GM12878 (cell line): ENCODE measurements around the gene ABCB8. TPM values are rescaled to one million over a fixed set of nuclear protein-coding genes. Genes with fewer than 3 reads are reported as not detected.

Experiments
- ATAC-seq: fragments of 200-7000 bp; cut with Tn5 transposase; 3 replicates; pipeline ENCODE4 v1.9.1; 2020; ENCODE audit warnings: mild to moderate bottlenecking, moderate library complexity
- BruUV-seq: library from RNA; stranded (reverse); fragments of 400-500 nt; replicated peaks from 2 replicates; lab custom pipeline; 2021; lab: Mats Ljungman, UMichigan
- CTCF ChIA-PET: fragments of 300-600 bp; sonication (Branson Sonifier 250); formaldehyde crosslinking; extraction: SDS; loops from one replicate; lab custom pipeline; 2021; ENCODE audit warnings: inconsistent platforms; lab: Yijun Ruan, JAX
- POLR2A ChIA-PET: fragments of 350-600 bp; formaldehyde crosslinking; extraction: SDS; loops from one replicate; lab custom pipeline; 2021; ENCODE audit warnings: inconsistent platforms; lab: Charles Lee
- RAD21 ChIA-PET: fragments of 300-600 bp; sonication (Branson Sonifier 250); formaldehyde crosslinking; loops from one replicate; lab custom pipeline; 2023; ENCODE audit warnings: antibody characterized with exemption; ENCODE audit not compliant: unreplicated experiment; lab: Charles Lee
- SMC1A ChIA-PET: fragments of 300-600 bp; sonication (Branson Sonifier 250); formaldehyde crosslinking; loops from one replicate; lab custom pipeline; 2023; ENCODE audit not compliant: unreplicated experiment, uncharacterized antibody; lab: Charles Lee
- DNase-seq: peaks from one replicate; pipeline ENCODE4 v3.0.0-alpha.2; 2011; ENCODE audit warnings: low read depth, low spot score
- FAIRE-seq: peaks from 3 replicates; lab custom pipeline; 2011; peaks lifted over from hg19 to GRCh38; lab: Jason Lieb, UNC
- H2AFZ ChIP-seq: 2 replicates; pipeline ENCODE4 v1.6.0; 2011; ENCODE audit warnings: low read depth, low read length, control low read depth; ENCODE audit not compliant: control insufficient read depth
- H3K27ac ChIP-seq: 2 replicates; pipeline ENCODE4 v1.5.1; 2011; ENCODE audit warnings: control low read depth; ENCODE audit not compliant: control insufficient read depth, insufficient read depth
- H3K27me3 ChIP-seq, 2 experiments: replicated peaks in 1 of 2; 2 replicates each; pipeline versions ENCODE4 v1.6.0 to v1.6.1; 2011; ENCODE audit warnings: low read length in 1 of 2; ENCODE audit not compliant: control insufficient read depth in 2 of 2, insufficient read depth in 2 of 2
- H3K36me3 ChIP-seq, 2 experiments: 2 replicates each; pipeline ENCODE4 v1.5.1; 2011; ENCODE audit warnings: low read length in 1 of 2; ENCODE audit not compliant: control insufficient read depth in 2 of 2, insufficient read depth in 2 of 2
- H3K4me1 ChIP-seq: 2 replicates; pipeline ENCODE4 v1.6.1; 2011; ENCODE audit warnings: mild to moderate bottlenecking, low read length, moderate library complexity, mixed read lengths; ENCODE audit not compliant: control insufficient read depth, insufficient read depth
- H3K4me2 ChIP-seq: 2 replicates; pipeline ENCODE4 v1.6.0; 2011; ENCODE audit warnings: control low read depth; ENCODE audit not compliant: control insufficient read depth, insufficient read depth
- H3K4me3 ChIP-seq: fragments of 200-600 bp; sonication (generic); 2 replicates; pipeline ENCODE4 v1.5.1; 2016
- H3K79me2 ChIP-seq: 2 replicates; pipeline ENCODE4 v1.6.0; 2011; ENCODE audit warnings: low read length; ENCODE audit not compliant: control insufficient read depth, insufficient read depth
- H3K9ac ChIP-seq: 2 replicates; pipeline ENCODE4 v1.8.0; 2011; ENCODE audit warnings: low read length, control low read depth, mixed read lengths; ENCODE audit not compliant: control insufficient read depth, insufficient read depth
- H3K9me3 ChIP-seq: replicated peaks from 3 replicates; pipeline ENCODE4 v1.5.1; 2011; ENCODE audit warnings: mild to moderate bottlenecking, low read length; ENCODE audit not compliant: control insufficient read depth, insufficient read depth
- H4K20me1 ChIP-seq: 2 replicates; pipeline ENCODE4 v1.6.0; 2011; ENCODE audit not compliant: control insufficient read depth, insufficient read depth
- CREB1 ChIP-seq: IDR thresholded peaks from 2 replicates; pipeline ENCODE4 v1.6.1; 2012; ENCODE audit warnings: low read depth, mild to moderate bottlenecking, inconsistent platforms
- SIX5 ChIP-seq: IDR thresholded peaks from 2 replicates; pipeline ENCODE4 v1.6.1; 2011; ENCODE audit warnings: mild to moderate bottlenecking, low read depth, low read length, moderate library complexity; ENCODE audit not compliant: severe bottlenecking
- TCF3 ChIP-seq: IDR thresholded peaks from 2 replicates; pipeline ENCODE4 v1.6.1; 2012; ENCODE audit warnings: low read depth, mild to moderate bottlenecking, low read length, borderline replicate concordance; ENCODE audit not compliant: insufficient read depth
- ZNF24 ChIP-seq: fragments of 450-650 bp; IDR thresholded peaks from 2 replicates; pipeline ENCODE4 v1.6.1; 2017; ENCODE audit warnings: antibody characterized with exemption, mild to moderate bottlenecking
- WGBS: methylation state at CpG from one replicate; pipeline ENCODE4 v1.1.6; 2016; ENCODE audit warnings: low lambda C conversion rate; ENCODE audit not compliant: insufficient replicate concordance, insufficient coverage; ENCODE audit errors: missing lambda C conversion rate; 5-methylcytosine and 5-hydroxymethylcytosine counted together
- in situ Hi-C: fragments of 300-500 bp; cut with MboI; formaldehyde crosslinking; loops from 9 replicates; pipeline ENCODE4 v1.14.3; 2018; ENCODE audit warnings: mixed read lengths
- intact Hi-C: fragments of 100-400 bp; cut with micrococcal nuclease; formaldehyde crosslinking; loops from one replicate; pipeline ENCODE4 v1.14.2; 2022; ENCODE audit not compliant: unreplicated experiment
- polyA plus RNA-seq, 11 experiments: library from polyadenylated mRNA; depleted of rRNA in 4 of 11; unstranded in 6 of 11; stranded (reverse) in 5 of 11; fragments of >200 nt; fragmentation: Nextera tagmentation in 4 of 11; fragmentation: Illumina TruSeq in 1 of 11; extraction: Ambion mirVana in 4 of 11; extraction: Trizol in 1 of 11; gene quantifications; 1 replicate in 1 of 11; 2 replicates in 10 of 11; pipeline versions ENCODE4 v1.2.1 to v1.2.3, GENCODE V29; 2011 to 2016; ENCODE audit warnings: inconsistent platforms in 2 of 11, missing spikeins in 2 of 11, low read depth in 1 of 11
- total RNA-seq, 4 experiments: library from RNA; depleted of rRNA in 3 of 4; stranded (reverse); fragments of >200 nt in 3 of 4; fragmentation: Illumina TruSeq in 1 of 4; extraction: Trizol in 1 of 4; gene quantifications; 2 replicates each; pipeline versions ENCODE4 v1.2.1 to v1.2.3, GENCODE V29; 2013 to 2021
- TF ChIP-seq, protein P1 (sequence below): fragments of 450-650 bp; IDR thresholded peaks from 2 replicates; pipeline ENCODE4 v1.6.1; 2016; ENCODE audit warnings: mild to moderate bottlenecking
- TF ChIP-seq, protein P2 (sequence below): IDR thresholded peaks from 2 replicates; pipeline ENCODE4 v1.6.1; 2011; ENCODE audit warnings: borderline replicate concordance, low read depth, mild to moderate bottlenecking, moderate library complexity, low read length; ENCODE audit not compliant: insufficient read depth, poor library complexity, severe bottlenecking
- TF ChIP-seq, protein P3 (sequence below): fragments of 450-650 bp; IDR thresholded peaks from 2 replicates; pipeline ENCODE4 v1.6.1; 2017; ENCODE audit warnings: mild to moderate bottlenecking, moderate library complexity
- TF ChIP-seq, protein P4 (sequence below): fragments of 450-650 bp; formaldehyde crosslinking; IDR thresholded peaks from 2 replicates; pipeline ENCODE4 v1.4.0; 2022; ENCODE audit warnings: mild to moderate bottlenecking, moderate library complexity

Gene ABCB8
- total and polyA plus RNA-seq, 10 of the 15 experiments (the other 5 are each of a cell fraction or from before 2014, with no cell fraction given): 0.77 to 34.8 (median 18.9) TPM

DNA sequence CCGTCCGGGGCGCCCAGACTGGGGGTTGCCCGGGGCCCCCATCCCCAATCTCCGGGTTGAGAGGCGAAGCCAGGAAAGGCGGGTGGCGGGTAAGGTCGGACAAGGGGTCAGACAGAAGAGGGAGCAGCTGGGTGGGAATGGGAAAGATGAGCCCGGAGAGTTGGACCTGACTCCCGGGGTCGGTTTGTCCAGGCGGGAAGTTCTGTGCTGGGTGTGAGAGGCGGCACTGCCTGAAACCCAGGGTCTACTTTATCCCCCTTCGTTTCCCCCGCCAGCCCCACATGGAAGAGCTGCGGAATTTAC is 31.8 kb downstream of the ABCB8 start:
- H3K27ac ChIP-seq: peak overlapping the region; percentile 52
- no peak for FAIRE-seq
- ChIA-PET SMC1A (interaction anchor here (0.7 kb wide), 1 partner anchor 25 kb away, joined by 3 read pairs; no protein-coding TSS in a partner anchor), RAD21 (interaction anchor here (0.6 to 1.4 kb wide), 3 partner anchors 30 to 51 kb away, joined by 3 to 4 read pairs (median 3); no protein-coding TSS in a partner anchor), POLR2A (interaction anchor here (0.7 kb wide), 1 partner anchor 25 kb away, joined by 3 read pairs; no protein-coding TSS in a partner anchor), CTCF (interaction anchor here (0.8 to 1.8 kb wide), 8 partner anchors 26 to 273 kb away, joined by 3 to 8 read pairs (median 4); no protein-coding TSS in a partner anchor)
- H3K4me3 ChIP-seq: peak overlapping the region; percentile 99
- TF ChIP-seq, protein P1, sequence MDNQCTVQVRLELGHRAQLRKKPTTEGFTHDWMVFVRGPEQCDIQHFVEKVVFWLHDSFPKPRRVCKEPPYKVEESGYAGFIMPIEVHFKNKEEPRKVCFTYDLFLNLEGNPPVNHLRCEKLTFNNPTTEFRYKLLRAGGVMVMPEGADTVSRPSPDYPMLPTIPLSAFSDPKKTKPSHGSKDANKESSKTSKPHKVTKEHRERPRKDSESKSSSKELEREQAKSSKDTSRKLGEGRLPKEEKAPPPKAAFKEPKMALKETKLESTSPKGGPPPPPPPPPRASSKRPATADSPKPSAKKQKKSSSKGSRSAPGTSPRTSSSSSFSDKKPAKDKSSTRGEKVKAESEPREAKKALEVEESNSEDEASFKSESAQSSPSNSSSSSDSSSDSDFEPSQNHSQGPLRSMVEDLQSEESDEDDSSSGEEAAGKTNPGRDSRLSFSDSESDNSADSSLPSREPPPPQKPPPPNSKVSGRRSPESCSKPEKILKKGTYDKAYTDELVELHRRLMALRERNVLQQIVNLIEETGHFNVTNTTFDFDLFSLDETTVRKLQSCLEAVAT: peak; percentile 37
- TF ChIP-seq, protein P2, sequence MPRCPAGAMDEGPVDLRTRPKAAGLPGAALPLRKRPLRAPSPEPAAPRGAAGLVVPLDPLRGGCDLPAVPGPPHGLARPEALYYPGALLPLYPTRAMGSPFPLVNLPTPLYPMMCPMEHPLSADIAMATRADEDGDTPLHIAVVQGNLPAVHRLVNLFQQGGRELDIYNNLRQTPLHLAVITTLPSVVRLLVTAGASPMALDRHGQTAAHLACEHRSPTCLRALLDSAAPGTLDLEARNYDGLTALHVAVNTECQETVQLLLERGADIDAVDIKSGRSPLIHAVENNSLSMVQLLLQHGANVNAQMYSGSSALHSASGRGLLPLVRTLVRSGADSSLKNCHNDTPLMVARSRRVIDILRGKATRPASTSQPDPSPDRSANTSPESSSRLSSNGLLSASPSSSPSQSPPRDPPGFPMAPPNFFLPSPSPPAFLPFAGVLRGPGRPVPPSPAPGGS: no peak
- TF ChIP-seq ZNF24 (no peak), TCF3 (no peak), SIX5 (no peak), CREB1 (0 out of 2 replicates have a peak, but pooled peaks have one; percentile 3)
- TF ChIP-seq, protein P3, sequence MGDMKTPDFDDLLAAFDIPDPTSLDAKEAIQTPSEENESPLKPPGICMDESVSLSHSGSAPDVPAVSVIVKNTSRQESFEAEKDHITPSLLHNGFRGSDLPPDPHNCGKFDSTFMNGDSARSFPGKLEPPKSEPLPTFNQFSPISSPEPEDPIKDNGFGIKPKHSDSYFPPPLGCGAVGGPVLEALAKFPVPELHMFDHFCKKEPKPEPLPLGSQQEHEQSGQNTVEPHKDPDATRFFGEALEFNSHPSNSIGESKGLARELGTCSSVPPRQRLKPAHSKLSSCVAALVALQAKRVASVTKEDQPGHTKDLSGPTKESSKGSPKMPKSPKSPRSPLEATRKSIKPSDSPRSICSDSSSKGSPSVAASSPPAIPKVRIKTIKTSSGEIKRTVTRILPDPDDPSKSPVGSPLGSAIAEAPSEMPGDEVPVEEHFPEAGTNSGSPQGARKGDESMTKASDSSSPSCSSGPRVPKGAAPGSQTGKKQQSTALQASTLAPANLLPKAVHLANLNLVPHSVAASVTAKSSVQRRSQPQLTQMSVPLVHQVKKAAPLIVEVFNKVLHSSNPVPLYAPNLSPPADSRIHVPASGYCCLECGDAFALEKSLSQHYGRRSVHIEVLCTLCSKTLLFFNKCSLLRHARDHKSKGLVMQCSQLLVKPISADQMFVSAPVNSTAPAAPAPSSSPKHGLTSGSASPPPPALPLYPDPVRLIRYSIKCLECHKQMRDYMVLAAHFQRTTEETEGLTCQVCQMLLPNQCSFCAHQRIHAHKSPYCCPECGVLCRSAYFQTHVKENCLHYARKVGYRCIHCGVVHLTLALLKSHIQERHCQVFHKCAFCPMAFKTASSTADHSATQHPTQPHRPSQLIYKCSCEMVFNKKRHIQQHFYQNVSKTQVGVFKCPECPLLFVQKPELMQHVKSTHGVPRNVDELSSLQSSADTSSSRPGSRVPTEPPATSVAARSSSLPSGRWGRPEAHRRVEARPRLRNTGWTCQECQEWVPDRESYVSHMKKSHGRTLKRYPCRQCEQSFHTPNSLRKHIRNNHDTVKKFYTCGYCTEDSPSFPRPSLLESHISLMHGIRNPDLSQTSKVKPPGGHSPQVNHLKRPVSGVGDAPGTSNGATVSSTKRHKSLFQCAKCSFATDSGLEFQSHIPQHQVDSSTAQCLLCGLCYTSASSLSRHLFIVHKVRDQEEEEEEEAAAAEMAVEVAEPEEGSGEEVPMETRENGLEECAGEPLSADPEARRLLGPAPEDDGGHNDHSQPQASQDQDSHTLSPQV: no peak
- TF ChIP-seq, protein P4, sequence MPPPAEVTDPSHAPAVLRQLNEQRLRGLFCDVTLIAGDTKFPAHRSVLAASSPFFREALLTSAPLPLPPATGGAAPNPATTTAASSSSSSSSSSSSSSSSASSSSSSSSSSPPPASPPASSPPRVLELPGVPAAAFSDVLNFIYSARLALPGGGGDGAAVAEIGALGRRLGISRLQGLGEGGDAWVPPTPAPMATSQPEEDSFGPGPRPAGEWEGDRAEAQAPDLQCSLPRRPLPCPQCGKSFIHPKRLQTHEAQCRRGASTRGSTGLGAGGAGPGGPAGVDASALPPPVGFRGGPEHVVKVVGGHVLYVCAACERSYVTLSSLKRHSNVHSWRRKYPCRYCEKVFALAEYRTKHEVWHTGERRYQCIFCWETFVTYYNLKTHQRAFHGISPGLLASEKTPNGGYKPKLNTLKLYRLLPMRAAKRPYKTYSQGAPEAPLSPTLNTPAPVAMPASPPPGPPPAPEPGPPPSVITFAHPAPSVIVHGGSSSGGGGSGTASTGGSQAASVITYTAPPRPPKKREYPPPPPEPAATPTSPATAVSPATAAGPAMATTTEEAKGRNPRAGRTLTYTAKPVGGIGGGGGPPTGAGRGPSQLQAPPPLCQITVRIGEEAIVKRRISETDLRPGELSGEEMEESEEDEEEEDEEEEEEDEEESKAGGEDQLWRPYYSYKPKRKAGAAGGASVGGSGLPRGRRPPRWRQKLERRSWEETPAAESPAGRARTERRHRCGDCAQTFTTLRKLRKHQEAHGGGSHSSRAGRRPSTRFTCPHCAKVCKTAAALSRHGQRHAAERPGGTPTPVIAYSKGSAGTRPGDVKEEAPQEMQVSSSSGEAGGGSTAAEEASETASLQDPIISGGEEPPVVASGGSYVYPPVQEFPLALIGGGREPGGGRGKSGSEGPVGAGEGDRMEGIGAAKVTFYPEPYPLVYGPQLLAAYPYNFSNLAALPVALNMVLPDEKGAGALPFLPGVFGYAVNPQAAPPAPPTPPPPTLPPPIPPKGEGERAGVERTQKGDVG (CRISPR knock-in tag): no peak
- H3K36me3 ChIP-seq: peaks cover 0 to 3% of the 10 kb centered on the region in 2 experiments; a peak in 3 of 4 replicates
- BruUV-seq: no TSS peak
- no peak overlapping the region; the same call in 1 of the 2 replicates for H2AFZ ChIP-seq
- no peaks in the 10 kb centered on the region for H3K9me3 ChIP-seq
- in situ Hi-C loops (no loop called here), intact Hi-C loops (no loop called here)
- no peaks in the 10 kb centered on the region for H4K20me1 ChIP-seq
- ATAC-seq: no peak
- no peak for DNase-seq
- H3K27me3 ChIP-seq: no peaks in the 10 kb centered on the region
- H3K4me2 ChIP-seq: peak overlapping the region; percentile 96
- whole genome bisulfite sequencing: under 1% methylated on average over 16 of the region's 17 CpGs
- H3K4me1 ChIP-seq: peaks cover 24% of the 10 kb centered on the region
- peaks cover 21% of the 10 kb centered on the region for H3K79me2 ChIP-seq
- peak overlapping the region; percentile 86 for H3K9ac ChIP-seq
